Chondrocyte (in vitro differentiated cells): ENCODE measurements around the gene MAPRE3. TPM values are rescaled to one million over a fixed set of nuclear protein-coding genes. Genes with fewer than 3 reads are reported as not detected.
A peak's percentile ranks its signal among the peaks of the same experiment; 100 is the strongest.

Source experiments
- DNase-seq: peaks from one replicate; pipeline ENCODE4 v3.0.0; 2021; ENCODE audit warnings: mixed read lengths, low spot score
- H3K27ac Mint-ChIP-seq: one replicate; pipeline ENCODE4 v1.8.0; 2021; ENCODE audit warnings: mild to moderate bottlenecking, moderate library complexity, mixed read lengths; ENCODE audit not compliant: unreplicated experiment
- H3K27me3 Mint-ChIP-seq: 2 replicates; pipeline ENCODE4 v1.8.0; 2021; ENCODE audit warnings: low read depth, mixed read lengths
- H3K36me3 Mint-ChIP-seq: 2 replicates; pipeline ENCODE4 v1.8.0; 2021; ENCODE audit warnings: low read depth, mixed read lengths
- H3K4me1 Mint-ChIP-seq: 2 replicates; pipeline ENCODE4 v1.8.0; 2021; ENCODE audit warnings: low read depth, mild to moderate bottlenecking, mixed read lengths
- H3K4me3 Mint-ChIP-seq: one replicate; pipeline ENCODE4 v1.8.0; 2021; ENCODE audit warnings: mild to moderate bottlenecking, moderate library complexity, mixed read lengths; ENCODE audit not compliant: unreplicated experiment
- H3K9me3 Mint-ChIP-seq: 2 replicates; pipeline ENCODE4 v1.8.0; 2021; ENCODE audit warnings: low read depth, mixed read lengths
- total RNA-seq: library from RNA; stranded (reverse); gene quantifications from 3 replicates; pipeline ENCODE4 v1.2.1, GENCODE V29; 2021
- TF ChIP-seq, protein P1 (sequence below): fragments of 200-600 bp; sonication (generic); IDR thresholded peaks from 2 replicates; pipeline ENCODE4 v1.5.0; 2021; ENCODE audit warnings: antibody characterized with exemption, mild to moderate bottlenecking, moderate library complexity

Gene MAPRE3
- total RNA-seq, 1 donor from 2014 or later, result 12.3 TPM

DNA sequence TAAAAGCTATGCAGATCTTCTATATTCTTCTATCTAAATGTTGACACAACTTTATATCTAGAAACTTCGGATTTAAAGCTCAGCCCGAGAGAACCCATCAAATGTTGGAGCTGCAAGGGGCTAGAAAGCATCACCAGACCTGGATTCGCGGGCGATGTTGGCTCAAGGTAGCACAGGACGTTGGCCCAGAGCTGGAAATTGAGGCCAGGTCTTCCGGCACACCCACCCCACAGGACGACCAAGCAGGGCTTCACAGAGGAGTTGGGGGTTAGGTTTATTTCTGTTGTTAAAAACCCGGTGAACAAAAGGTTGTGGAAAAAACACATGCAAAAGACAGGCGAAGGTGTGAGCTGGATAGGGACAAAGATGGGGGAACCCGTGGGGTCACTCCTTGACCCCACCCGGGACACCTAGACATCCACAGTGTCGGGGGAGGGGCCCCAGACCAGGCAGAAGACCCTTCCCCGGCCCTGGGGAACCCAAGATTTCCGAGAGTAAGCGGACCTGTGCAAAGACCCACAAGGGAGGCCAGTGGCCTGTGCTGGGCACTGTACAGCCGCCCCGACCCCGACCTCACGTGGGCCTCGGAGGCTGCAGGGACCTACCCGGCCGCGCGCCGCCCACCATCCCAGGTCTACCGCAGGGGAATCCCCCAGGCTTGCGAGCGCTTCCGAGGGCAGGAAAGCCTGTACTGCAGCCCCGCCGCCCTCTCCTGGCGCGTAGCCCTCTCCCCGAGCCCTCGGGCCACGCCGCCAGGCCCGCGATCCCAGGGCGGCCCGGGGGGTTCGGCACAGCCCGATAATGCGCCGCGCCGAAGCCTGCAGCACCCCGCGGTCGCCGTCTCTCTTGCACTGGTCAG is 79.2 kb downstream of the MAPRE3 start:
- H3K4me3 Mint-ChIP-seq, result peak overlapping the region; percentile 88
- H3K4me1 Mint-ChIP-seq, result peaks cover 13% of the 10 kb centered on the region
- TF ChIP-seq, protein P1, sequence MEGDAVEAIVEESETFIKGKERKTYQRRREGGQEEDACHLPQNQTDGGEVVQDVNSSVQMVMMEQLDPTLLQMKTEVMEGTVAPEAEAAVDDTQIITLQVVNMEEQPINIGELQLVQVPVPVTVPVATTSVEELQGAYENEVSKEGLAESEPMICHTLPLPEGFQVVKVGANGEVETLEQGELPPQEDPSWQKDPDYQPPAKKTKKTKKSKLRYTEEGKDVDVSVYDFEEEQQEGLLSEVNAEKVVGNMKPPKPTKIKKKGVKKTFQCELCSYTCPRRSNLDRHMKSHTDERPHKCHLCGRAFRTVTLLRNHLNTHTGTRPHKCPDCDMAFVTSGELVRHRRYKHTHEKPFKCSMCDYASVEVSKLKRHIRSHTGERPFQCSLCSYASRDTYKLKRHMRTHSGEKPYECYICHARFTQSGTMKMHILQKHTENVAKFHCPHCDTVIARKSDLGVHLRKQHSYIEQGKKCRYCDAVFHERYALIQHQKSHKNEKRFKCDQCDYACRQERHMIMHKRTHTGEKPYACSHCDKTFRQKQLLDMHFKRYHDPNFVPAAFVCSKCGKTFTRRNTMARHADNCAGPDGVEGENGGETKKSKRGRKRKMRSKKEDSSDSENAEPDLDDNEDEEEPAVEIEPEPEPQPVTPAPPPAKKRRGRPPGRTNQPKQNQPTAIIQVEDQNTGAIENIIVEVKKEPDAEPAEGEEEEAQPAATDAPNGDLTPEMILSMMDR, result no peak
- H3K36me3 Mint-ChIP-seq, result no peaks in the 10 kb centered on the region
- H3K9me3 Mint-ChIP-seq, result no peaks in the 10 kb centered on the region
- peak overlapping the region; percentile 99 for H3K27ac Mint-ChIP-seq
- no peaks in the 10 kb centered on the region for H3K27me3 Mint-ChIP-seq
- DNase-seq, result no peak

DNA sequence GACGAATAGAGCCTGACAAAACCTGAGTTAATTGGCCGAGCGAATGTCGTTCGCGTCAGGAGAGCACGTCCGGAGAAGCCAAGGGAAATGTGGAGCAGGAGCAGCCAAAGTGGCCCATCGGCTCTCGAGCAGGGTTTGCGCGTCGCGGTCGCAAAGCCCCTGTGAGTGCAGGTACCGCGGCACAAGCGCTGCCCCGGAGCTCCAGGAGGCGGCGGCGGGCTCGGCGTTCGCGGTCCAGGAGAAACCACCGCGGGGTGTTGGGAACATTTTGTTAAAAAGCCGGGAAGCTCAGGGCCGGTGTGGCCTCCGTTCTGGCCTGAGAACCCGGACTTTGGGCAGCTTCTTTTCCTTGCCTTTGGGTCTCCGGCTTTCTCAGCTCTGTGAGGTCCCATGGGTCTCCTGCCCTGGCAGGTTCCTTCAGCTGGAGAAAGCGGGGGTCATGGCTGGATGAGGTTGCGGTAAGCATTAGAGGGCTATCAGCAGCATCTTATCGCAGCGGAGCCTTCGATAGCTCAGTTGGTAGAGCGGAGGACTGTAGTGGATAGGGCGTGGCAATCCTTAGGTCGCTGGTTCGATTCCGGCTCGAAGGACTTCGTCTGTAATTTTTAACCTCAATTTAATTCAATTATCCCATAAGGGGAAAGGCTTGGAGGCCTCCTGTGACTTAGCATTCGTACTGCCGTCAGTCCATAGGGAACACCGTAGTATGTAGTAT is 80.0 kb downstream of the MAPRE3 start:
- Mint-ChIP-seq H3K4me1 (peaks cover 13% of the 10 kb centered on the region), H3K27me3 (no peaks in the 10 kb centered on the region), H3K9me3 (no peaks in the 10 kb centered on the region), H3K27ac (peak overlapping the region; percentile 99), H3K36me3 (peaks cover 2% of the 10 kb centered on the region), H3K4me3 (peak overlapping the region; percentile 88)
- TF ChIP-seq, protein P1, result peak; percentile 73
- DNase-seq, result no peak

DNA sequence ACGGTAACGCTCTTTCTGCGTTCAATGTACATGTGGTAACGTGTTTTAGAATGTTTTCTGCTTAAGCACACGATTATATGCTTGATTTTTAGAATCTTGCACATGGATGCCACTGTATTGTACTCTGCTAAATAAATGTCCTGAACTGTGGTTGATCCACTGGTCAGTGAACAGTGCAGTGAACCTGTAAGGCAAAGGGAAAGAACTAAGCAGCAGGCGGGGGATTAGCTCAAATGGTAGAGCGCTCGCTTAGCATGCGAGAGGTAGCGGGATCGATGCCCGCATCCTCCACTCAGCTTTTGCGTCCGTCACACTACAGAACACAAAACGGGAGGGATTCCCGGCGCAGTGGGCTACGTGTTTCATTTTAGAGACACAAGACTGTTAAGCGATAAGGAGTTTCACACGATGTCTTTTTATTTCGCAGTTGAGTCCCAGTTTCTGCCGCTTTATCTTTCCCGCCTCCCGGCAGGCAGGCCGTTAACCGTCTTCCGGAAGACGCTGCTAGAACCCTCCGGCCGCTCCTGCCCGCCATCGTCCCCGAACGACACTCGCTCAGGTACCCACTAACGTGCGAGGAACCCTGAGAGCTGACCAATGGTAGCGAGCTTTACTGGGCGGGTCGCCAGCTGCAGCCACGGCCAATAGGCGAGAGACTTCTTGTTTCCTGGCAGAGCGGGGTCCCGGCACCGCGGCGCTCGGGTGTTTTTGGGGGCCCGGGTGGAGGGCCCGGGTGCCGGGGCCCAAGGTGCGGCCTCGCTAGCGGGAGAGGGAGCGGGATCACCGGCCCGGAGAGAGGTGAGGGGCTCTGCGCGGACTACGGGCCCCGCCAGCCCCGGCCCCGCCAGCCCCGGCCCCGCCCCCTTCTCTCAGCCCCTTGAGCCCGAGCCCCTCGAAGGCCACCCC is 80.8 kb downstream of the MAPRE3 start, which contains the start of gene AGBL5:
Gene AGBL5 (plus strand): TSS at position 673 of the 906 bp plus-strand sequence. CDS start 1,291 bp downstream, outside the sequence.
- Mint-ChIP-seq H3K36me3 (peaks cover 6% of the 10 kb centered on the region), H3K4me3 (peak within 1 kb of the TSS; percentile 88), H3K27me3 (no peaks in the 10 kb centered on the region), H3K9me3 (no peaks in the 10 kb centered on the region), H3K27ac (peak within 1 kb of the TSS; percentile 99), H3K4me1 (peaks cover 13% of the 10 kb centered on the region)
- TF ChIP-seq, protein P1, result no peak
- peak; percentile 97 for DNase-seq

DNA sequence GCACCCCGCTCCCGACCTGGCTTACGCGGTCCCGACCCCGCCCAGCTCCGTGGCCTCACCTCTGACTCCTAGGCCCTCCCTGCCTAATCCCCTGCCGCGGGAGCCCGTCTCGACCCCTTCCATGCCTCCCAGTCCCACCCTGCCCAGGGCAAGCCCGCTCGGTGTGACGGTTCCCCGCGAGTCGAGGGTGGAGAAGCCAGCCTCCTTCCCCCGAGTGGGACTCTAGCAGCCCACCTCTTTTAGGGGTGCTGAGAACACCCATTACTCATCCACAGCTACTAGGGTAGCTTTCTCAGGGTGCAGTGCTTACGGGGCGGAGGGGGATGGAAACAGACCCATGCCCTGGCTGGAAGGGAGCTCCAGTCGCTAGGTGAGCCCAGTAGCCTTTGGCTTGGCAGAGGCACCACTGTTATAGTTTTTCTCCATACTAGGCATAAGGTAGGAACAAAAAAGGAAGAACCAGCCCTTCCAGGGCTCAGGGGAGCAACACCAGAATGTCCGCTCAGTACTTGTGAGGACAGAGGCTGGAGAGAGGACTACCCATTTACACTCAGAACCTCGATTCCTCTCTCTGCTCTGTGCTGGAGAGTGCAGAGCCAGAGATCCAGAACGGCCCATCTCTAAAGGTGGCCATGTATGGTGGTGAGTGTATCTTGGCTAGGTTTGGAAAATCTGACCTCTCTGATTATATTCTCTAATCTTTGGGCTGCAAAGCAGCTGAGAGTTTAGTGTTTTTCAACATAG is 81.6 kb downstream of the MAPRE3 start:
- peaks cover 13% of the 10 kb centered on the region for H3K4me1 Mint-ChIP-seq
- no peaks in the 10 kb centered on the region for H3K27me3 Mint-ChIP-seq
- TF ChIP-seq, protein P1, result no peak
- H3K9me3 Mint-ChIP-seq, result no peaks in the 10 kb centered on the region
- DNase-seq, result no peak
- peak overlapping the region; percentile 88 for H3K4me3 Mint-ChIP-seq
- H3K36me3 Mint-ChIP-seq, result peaks cover 7% of the 10 kb centered on the region
- peak overlapping the region; percentile 94 for H3K27ac Mint-ChIP-seq
